Peyer's patch (tissue), 4 donors: ENCODE data around the gene CD34.

Source experiments
- POLR2A ChIP-seq, 2 donors: fragments of 450-650 bp; IDR thresholded peaks; one replicate each; pipeline ENCODE4 v1.5.1; 2017; ENCODE audit warnings: antibody characterized with exemption in 2 of 2, mild to moderate bottlenecking in 2 of 2, moderate library complexity in 2 of 2
- TF ChIP-seq, protein P1 (sequence below), 6 experiments: fragments of 450-650 bp in 4 of 6; fragments of 200-600 bp in 2 of 6; sonication (generic) in 1 of 6; IDR thresholded peaks; one replicate each; pipeline ENCODE4 v1.5.1; 2017 to 2019; ENCODE audit warnings: antibody characterized with exemption in 6 of 6, mild to moderate bottlenecking in 3 of 6, moderate library complexity in 1 of 6

DNA sequence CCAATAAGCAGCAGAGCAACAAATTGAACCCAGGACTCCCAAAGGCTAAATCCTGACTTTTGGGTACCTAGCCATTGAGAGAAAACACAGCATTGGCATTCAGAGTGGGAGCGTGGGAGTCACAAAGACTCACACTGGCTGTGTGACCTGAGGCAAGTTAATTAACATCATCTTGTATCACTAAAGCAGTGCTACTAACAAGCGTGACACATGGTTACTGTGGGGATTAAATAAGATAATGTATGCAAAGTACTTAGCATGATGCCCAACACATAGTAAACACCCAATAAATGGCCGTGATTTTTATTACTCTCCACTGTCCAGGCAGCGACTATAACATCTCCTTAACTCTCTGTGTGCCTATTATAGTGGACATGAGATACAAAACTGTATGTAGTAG lies 73.3 kb downstream of the CD34 start:
- TF ChIP-seq, protein P1, sequence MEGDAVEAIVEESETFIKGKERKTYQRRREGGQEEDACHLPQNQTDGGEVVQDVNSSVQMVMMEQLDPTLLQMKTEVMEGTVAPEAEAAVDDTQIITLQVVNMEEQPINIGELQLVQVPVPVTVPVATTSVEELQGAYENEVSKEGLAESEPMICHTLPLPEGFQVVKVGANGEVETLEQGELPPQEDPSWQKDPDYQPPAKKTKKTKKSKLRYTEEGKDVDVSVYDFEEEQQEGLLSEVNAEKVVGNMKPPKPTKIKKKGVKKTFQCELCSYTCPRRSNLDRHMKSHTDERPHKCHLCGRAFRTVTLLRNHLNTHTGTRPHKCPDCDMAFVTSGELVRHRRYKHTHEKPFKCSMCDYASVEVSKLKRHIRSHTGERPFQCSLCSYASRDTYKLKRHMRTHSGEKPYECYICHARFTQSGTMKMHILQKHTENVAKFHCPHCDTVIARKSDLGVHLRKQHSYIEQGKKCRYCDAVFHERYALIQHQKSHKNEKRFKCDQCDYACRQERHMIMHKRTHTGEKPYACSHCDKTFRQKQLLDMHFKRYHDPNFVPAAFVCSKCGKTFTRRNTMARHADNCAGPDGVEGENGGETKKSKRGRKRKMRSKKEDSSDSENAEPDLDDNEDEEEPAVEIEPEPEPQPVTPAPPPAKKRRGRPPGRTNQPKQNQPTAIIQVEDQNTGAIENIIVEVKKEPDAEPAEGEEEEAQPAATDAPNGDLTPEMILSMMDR (IDR thresholded peaks at IDR 0.05), result no peak
- TF ChIP-seq POLR2A (IDR thresholded peaks at IDR 0.05), result no peak
